ENCODE data around the gene KLC1. TPM values are rescaled to one million over a fixed set of nuclear protein-coding genes. Genes with fewer than 3 reads are reported as not detected.

The KLC1 gene
- total RNA-seq, 4 donors from 2014 or later: 236 to 340 (median 281) TPM

DNA sequence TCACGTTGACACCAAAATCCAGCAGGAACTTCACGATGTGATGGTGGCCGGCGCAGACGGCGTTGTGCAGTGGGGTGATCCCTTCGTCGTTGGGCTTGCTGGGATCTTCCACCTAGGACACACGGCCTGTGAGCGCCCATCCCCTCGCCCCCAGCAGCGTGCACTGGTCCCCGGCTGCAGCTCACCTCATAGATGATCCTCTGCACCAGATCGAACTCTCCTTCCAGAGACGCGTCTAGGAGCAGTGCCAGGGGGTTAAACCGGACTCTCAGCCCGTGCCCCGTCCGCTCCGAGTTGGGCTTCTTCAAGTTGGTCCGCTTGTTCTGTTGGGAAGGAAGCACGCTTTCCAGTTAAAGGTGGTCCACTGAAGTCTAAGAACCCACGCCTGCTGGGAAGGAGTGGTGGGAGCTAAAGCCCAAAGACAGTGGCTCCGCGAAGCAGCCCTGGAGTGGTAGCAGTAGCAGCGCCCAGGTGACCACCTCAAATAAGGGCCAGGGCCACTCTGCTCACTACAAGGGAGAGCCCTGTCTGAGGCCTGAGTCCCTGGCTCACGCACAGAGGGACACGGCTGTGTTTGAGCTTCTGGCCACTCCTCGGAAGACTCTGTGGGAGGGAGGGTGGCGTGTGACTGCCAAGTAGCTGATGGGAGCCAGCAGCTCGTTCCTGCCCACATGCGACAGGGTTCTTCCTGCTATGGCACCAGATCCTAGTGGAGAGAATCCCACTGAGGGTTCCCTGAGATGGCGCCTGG is 109.9 kb downstream of the KLC1 start:
- no peak for DNase-seq
- Histone ChIP-seq H3K4me3 (replicated peaks in 1 of 3) (no peak overlapping the region), H3K36me3 (peaks cover 54 to 58% of the 10 kb centered on the region in 2 donors), H3K9me3 (no peaks in the 10 kb centered on the region), H3K27me3 (no peaks in the 10 kb centered on the region), H3K4me1 (peaks cover 38 to 56% of the 10 kb centered on the region in 2 donors), H3K27ac (peak overlapping the region in 2 of 3 donors; percentile 46 to 94)
- no peak for TF ChIP-seq POLR2A (IDR thresholded peaks at IDR 0.05)
- TF ChIP-seq, protein P1, sequence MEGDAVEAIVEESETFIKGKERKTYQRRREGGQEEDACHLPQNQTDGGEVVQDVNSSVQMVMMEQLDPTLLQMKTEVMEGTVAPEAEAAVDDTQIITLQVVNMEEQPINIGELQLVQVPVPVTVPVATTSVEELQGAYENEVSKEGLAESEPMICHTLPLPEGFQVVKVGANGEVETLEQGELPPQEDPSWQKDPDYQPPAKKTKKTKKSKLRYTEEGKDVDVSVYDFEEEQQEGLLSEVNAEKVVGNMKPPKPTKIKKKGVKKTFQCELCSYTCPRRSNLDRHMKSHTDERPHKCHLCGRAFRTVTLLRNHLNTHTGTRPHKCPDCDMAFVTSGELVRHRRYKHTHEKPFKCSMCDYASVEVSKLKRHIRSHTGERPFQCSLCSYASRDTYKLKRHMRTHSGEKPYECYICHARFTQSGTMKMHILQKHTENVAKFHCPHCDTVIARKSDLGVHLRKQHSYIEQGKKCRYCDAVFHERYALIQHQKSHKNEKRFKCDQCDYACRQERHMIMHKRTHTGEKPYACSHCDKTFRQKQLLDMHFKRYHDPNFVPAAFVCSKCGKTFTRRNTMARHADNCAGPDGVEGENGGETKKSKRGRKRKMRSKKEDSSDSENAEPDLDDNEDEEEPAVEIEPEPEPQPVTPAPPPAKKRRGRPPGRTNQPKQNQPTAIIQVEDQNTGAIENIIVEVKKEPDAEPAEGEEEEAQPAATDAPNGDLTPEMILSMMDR (IDR thresholded peaks at IDR 0.05): no peak
- 93% methylated on average over 31 to 34 of the region's 34 CpGs for WGBS, 2 donors
- intact Hi-C loops (cut with DNase I): no loop called here

DNA sequence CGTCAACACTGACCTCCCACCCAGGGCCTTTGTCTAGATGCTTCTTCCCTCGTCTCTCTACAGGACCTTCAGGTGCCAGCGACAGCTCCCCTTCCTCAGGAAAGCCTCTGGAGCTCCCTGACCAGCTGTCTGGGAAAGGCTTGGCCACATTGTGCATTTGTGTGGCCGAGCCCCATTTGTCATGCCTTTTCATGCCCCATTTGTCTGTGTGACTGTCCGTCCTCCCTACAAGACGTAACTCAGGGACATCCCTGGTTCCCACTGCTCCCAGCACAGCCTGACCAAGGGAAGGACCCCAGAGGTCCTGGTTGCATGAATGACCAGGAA is 110.4 kb downstream of the KLC1 start:
- Histone ChIP-seq H3K27ac (peak overlapping the region in 2 of 3 donors; percentile 46 to 94), H3K9me3 (no peaks in the 10 kb centered on the region), H3K36me3 (peaks cover 51 to 52% of the 10 kb centered on the region in 2 donors), H3K4me1 (peaks cover 40 to 57% of the 10 kb centered on the region in 2 donors), H3K27me3 (no peaks in the 10 kb centered on the region), H3K4me3 (replicated peaks in 1 of 3) (no peak overlapping the region)
- 92 to 99% methylated on average over 6 of the region's 6 CpGs for WGBS, 2 donors
- TF ChIP-seq POLR2A (IDR thresholded peaks at IDR 0.05): no peak
- TF ChIP-seq, protein P1 (IDR thresholded peaks at IDR 0.05): no peak
- intact Hi-C loops (cut with DNase I): no loop called here
- no peak for DNase-seq

DNA sequence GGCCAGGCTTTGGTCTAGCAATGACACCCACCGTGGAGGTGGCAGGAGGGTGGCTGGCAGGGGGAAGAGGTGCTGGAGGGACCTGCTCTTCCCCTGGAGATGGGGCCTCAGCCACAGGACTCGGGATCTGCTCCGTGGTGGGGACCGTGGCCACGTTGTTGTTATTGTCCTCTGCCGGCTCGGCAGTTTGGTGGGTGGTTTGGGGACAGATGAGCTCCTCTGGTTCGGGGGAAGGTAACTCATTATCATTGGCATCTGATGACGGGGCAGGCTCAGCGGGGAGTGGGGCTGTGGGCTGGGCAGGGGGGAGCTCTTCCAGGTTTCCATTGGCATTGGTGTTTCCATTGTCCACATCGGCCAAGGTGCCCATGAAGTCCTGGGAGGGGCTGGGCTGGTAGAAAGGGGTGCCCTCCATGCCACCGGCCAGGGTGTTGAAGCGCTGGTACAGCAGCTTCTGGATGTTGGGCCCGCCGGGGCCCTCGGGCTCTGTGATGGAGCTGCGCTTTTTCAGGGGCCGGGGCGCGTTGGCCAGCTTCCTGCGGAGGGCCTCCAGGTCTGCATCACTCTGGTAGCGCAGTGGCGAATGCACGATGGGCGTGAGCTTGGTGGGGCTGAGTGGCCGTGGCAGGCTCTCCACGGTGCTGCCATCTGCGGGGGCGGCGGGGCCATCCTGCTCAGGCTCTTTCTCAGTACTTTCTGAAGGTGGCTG is 110.9 kb downstream of the KLC1 start:
- TF ChIP-seq, protein P1 (IDR thresholded peaks at IDR 0.05): no peak
- no peak for TF ChIP-seq POLR2A (IDR thresholded peaks at IDR 0.05)
- Histone ChIP-seq H3K36me3 (peaks cover 51 to 56% of the 10 kb centered on the region in 2 donors), H3K27ac (peak overlapping the region in 2 of 3 donors; percentile 46 to 94), H3K4me3 (replicated peaks in 1 of 3) (no peak overlapping the region), H3K27me3 (no peaks in the 10 kb centered on the region), H3K9me3 (no peaks in the 10 kb centered on the region), H3K4me1 (peaks cover 40 to 56% of the 10 kb centered on the region in 2 donors)
- DNase-seq: no peak
- intact Hi-C loops (cut with DNase I): no loop called here
- 93 to 95% methylated on average over 11 of the region's 30 CpGs for WGBS, 2 donors

DNA sequence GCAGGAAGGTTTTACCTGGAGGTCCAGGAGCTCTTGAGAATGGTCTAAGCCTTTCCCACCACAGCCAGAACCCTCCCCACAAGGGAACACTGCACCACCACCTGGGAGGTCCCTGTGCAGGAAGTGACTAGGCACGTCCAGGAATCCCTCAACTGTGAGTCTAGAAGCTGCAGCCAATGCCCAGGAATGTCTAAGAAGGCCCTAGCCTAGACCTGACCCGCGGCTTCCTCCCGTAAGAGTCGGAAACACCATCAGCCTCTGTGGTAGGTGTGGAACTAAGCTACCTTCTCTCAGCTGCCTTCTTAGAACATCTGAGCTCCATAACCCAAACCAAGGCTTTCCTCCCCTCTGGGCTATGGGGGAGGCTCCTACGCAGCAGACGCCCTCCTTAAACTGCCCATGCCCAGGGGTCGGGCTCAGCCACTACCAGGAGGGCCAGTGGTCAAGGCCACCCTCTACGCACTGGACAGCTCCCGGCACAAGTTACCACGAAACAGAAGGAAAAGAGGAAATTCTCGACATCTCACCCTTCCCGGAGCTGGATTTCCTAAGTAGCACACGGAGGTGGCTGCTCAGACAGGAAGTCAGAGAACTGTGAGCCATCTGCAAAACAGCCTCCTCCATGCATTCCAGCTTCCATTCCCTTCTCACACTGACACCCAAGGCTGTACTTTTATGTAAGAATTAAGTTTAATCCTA is 112.1 kb downstream of the KLC1 start:
- 85 to 89% methylated on average over 14 of the region's 14 CpGs for WGBS, 2 donors
- DNase-seq: no peak
- no peaks in the 10 kb centered on the region for H3K27me3 ChIP-seq
- TF ChIP-seq, protein P1 (IDR thresholded peaks at IDR 0.05): no peak
- no peak for TF ChIP-seq POLR2A (IDR thresholded peaks at IDR 0.05)
- peaks cover 56 to 62% of the 10 kb centered on the region in 2 donors for H3K36me3 ChIP-seq
- peak overlapping the region; percentile 71 to 94 (median 85) for H3K27ac ChIP-seq
- intact Hi-C loops (cut with DNase I): no loop called here
- H3K9me3 ChIP-seq: no peaks in the 10 kb centered on the region
- H3K4me1 ChIP-seq: peaks cover 37 to 44% of the 10 kb centered on the region in 2 donors
- H3K4me3 ChIP-seq (replicated peaks in 1 of 3): no peak overlapping the region
